ENCODE measurements around the gene ZNF462.

ZNF462 gene

GRCh38 chr9:106974341-106974740 lies 111.4 kb downstream of the ZNF462 start:
- Histone ChIP-seq H3K4me2 (ENCODE audit: insufficient read depth, low read length, poor library complexity, severe bottlenecking) (no peak overlapping the region), H3K27ac (replicated peaks; ENCODE audit: low read length) (no peak overlapping the region), H2BK5ac (ENCODE audit: low read length) (no peak overlapping the region), H3K23ac (ENCODE audit: low read depth, low read length, poor library complexity) (no peak overlapping the region), H3K4me1 (ENCODE audit: control insufficient read depth in 2 of 2, insufficient read depth in 1 of 2, low read depth in 1 of 2, low read length in 2 of 2) (peaks cover 6 to 18% of the 10 kb centered on the region in 2 donors), H3K4ac (ENCODE audit: low read length) (no peak overlapping the region), H2AK5ac (ENCODE audit: low read depth, low read length) (no peak overlapping the region), H2AFZ (ENCODE audit: low read length) (no peak overlapping the region), H3K18ac (ENCODE audit: low read length) (no peak overlapping the region), H2BK120ac (ENCODE audit: low read depth, low read length) (no peak overlapping the region), H2BK15ac (ENCODE audit: low read length) (no peak overlapping the region), H3K14ac (ENCODE audit: low read length) (no peak overlapping the region), H4K8ac (ENCODE audit: low read depth, low read length) (no peak overlapping the region), H3K79me1 (ENCODE audit: low read depth, low read length) (no peaks in the 10 kb centered on the region), H3K4me3 (ENCODE audit: low read length in 2 of 2) (no peak overlapping the region), H3K36me3 (replicated peaks in 1 of 2; ENCODE audit: control insufficient read depth in 2 of 2, insufficient read depth in 2 of 2, low read length in 2 of 2) (peaks cover 46 to 87% of the 10 kb centered on the region in 2 donors), H2BK12ac (ENCODE audit: low read length) (no peak overlapping the region), H3K9me3 (replicated peaks in 1 of 2; ENCODE audit: control insufficient read depth in 2 of 2, insufficient read depth in 1 of 2, low read depth in 1 of 2, low read length in 2 of 2) (peaks cover 0 to 3% of the 10 kb centered on the region in 2 donors), H4K91ac (ENCODE audit: low read depth, low read length, poor library complexity) (no peak overlapping the region), H3K27me3 (ENCODE audit: control insufficient read depth in 3 of 3, insufficient read depth in 3 of 3, low read depth in 1 of 3, low read length in 3 of 3) (no peaks in the 10 kb centered on the region), H3K9ac (ENCODE audit: low read depth, low read length, poor library complexity) (no peak overlapping the region)
- no peak for DNase-seq (ENCODE audit: low spot score)
- WGBS, 2 donors (ENCODE audit: extremely low coverage in 2 of 2, insufficient read length in 2 of 2, insufficient replicate concordance in 1 of 2) = no CpG with 5 or more reads among the region's 2 CpGs

- Histone ChIP-seq H3K4me3 (ENCODE audit: low read length in 2 of 2) (no peak overlapping the region), H3K27ac (replicated peaks; ENCODE audit: low read length) (no peak overlapping the region), H2AFZ (ENCODE audit: low read length) (no peak overlapping the region), H3K4me2 (ENCODE audit: insufficient read depth, low read length, poor library complexity, severe bottlenecking) (no peak overlapping the region), H4K91ac (ENCODE audit: low read depth, low read length, poor library complexity) (no peak overlapping the region), H2BK120ac (ENCODE audit: low read depth, low read length) (no peak overlapping the region), H3K9ac (ENCODE audit: low read depth, low read length, poor library complexity) (no peak overlapping the region), H3K4ac (ENCODE audit: low read length) (no peak overlapping the region), H3K9me3 (replicated peaks in 1 of 2; ENCODE audit: control insufficient read depth in 2 of 2, insufficient read depth in 1 of 2, low read depth in 1 of 2, low read length in 2 of 2) (peaks cover 0 to 3% of the 10 kb centered on the region in 2 donors), H3K27me3 (ENCODE audit: control insufficient read depth in 3 of 3, insufficient read depth in 3 of 3, low read depth in 1 of 3, low read length in 3 of 3) (no peaks in the 10 kb centered on the region), H4K8ac (ENCODE audit: low read depth, low read length) (no peak overlapping the region), H3K36me3 (replicated peaks in 1 of 2; ENCODE audit: control insufficient read depth in 2 of 2, insufficient read depth in 2 of 2, low read length in 2 of 2) (peaks cover 52 to 100% of the 10 kb centered on the region in 2 donors), H2BK12ac (ENCODE audit: low read length) (no peak overlapping the region), H3K23ac (ENCODE audit: low read depth, low read length, poor library complexity) (no peak overlapping the region), H3K18ac (ENCODE audit: low read length) (no peak overlapping the region), H3K14ac (ENCODE audit: low read length) (no peak overlapping the region), H3K79me1 (ENCODE audit: low read depth, low read length) (no peaks in the 10 kb centered on the region), H2AK5ac (ENCODE audit: low read depth, low read length) (no peak overlapping the region), H3K4me1 (ENCODE audit: control insufficient read depth in 2 of 2, insufficient read depth in 1 of 2, low read depth in 1 of 2, low read length in 2 of 2) (no peaks in the 10 kb centered on the region), H2BK15ac (ENCODE audit: low read length) (no peak overlapping the region), H2BK5ac (ENCODE audit: low read length) (no peak overlapping the region)
- no peak for DNase-seq (ENCODE audit: low spot score)
- no CpG with 5 or more reads among the region's 5 CpGs for WGBS, 2 donors (ENCODE audit: extremely low coverage in 2 of 2, insufficient read length in 2 of 2, insufficient replicate concordance in 1 of 2)
These were observed 113.8 kb downstream of the ZNF462 start for GRCh38 chr9:106976772-106977171.

GRCh38 chr9:106980551-106981101 lies 117.7 kb downstream of the ZNF462 start:
- H2AK5ac ChIP-seq (ENCODE audit: low read depth, low read length) = no peak overlapping the region
- no peaks in the 10 kb centered on the region for H3K79me1 ChIP-seq (ENCODE audit: low read depth, low read length)
- DNase-seq (ENCODE audit: low spot score) = no peak
- WGBS, 2 donors (ENCODE audit: extremely low coverage in 2 of 2, insufficient read length in 2 of 2, insufficient replicate concordance in 1 of 2) = no CpG with 5 or more reads among the region's 2 CpGs
- H3K4me2 ChIP-seq (ENCODE audit: insufficient read depth, low read length, poor library complexity, severe bottlenecking) = no peak overlapping the region
- H2BK5ac ChIP-seq (ENCODE audit: low read length) = no peak overlapping the region
- peaks cover 0 to 3% of the 10 kb centered on the region in 2 donors for H3K4me1 ChIP-seq (ENCODE audit: control insufficient read depth in 2 of 2, insufficient read depth in 1 of 2, low read depth in 1 of 2, low read length in 2 of 2)
- no peak overlapping the region for H4K8ac ChIP-seq (ENCODE audit: low read depth, low read length)
- no peak overlapping the region for H3K9ac ChIP-seq (ENCODE audit: low read depth, low read length, poor library complexity)
- no peak overlapping the region for H4K91ac ChIP-seq (ENCODE audit: low read depth, low read length, poor library complexity)
- H3K18ac ChIP-seq (ENCODE audit: low read length) = no peak overlapping the region
- no peak overlapping the region for H3K27ac ChIP-seq (replicated peaks; ENCODE audit: low read length)
- H2AFZ ChIP-seq (ENCODE audit: low read length) = no peak overlapping the region
- no peak overlapping the region for H3K4ac ChIP-seq (ENCODE audit: low read length)
- no peak overlapping the region for H2BK12ac ChIP-seq (ENCODE audit: low read length)
- H3K14ac ChIP-seq (ENCODE audit: low read length) = no peak overlapping the region
- H3K23ac ChIP-seq (ENCODE audit: low read depth, low read length, poor library complexity) = no peak overlapping the region
- no peaks in the 10 kb centered on the region for H3K27me3 ChIP-seq (ENCODE audit: control insufficient read depth in 3 of 3, insufficient read depth in 3 of 3, low read depth in 1 of 3, low read length in 3 of 3)
- H3K36me3 ChIP-seq (replicated peaks in 1 of 2; ENCODE audit: control insufficient read depth in 2 of 2, insufficient read depth in 2 of 2, low read length in 2 of 2) = peaks cover 39 to 100% of the 10 kb centered on the region in 2 donors
- no peak overlapping the region for H2BK15ac ChIP-seq (ENCODE audit: low read length)
- H2BK120ac ChIP-seq (ENCODE audit: low read depth, low read length) = no peak overlapping the region
- H3K9me3 ChIP-seq (replicated peaks in 1 of 2; ENCODE audit: control insufficient read depth in 2 of 2, insufficient read depth in 1 of 2, low read depth in 1 of 2, low read length in 2 of 2) = peaks cover 0 to 4% of the 10 kb centered on the region in 2 donors
- H3K4me3 ChIP-seq (ENCODE audit: low read length in 2 of 2) = no peak overlapping the region

- Histone ChIP-seq H3K4me2 (ENCODE audit: insufficient read depth, low read length, poor library complexity, severe bottlenecking) (no peak overlapping the region), H4K8ac (ENCODE audit: low read depth, low read length) (no peak overlapping the region), H2BK5ac (ENCODE audit: low read length) (no peak overlapping the region), H3K4me3 (ENCODE audit: low read length in 2 of 2) (no peak overlapping the region), H3K9ac (ENCODE audit: low read depth, low read length, poor library complexity) (no peak overlapping the region), H2AFZ (ENCODE audit: low read length) (no peak overlapping the region), H3K9me3 (replicated peaks in 1 of 2; ENCODE audit: control insufficient read depth in 2 of 2, insufficient read depth in 1 of 2, low read depth in 1 of 2, low read length in 2 of 2) (peaks cover 0 to 4% of the 10 kb centered on the region in 2 donors), H3K36me3 (replicated peaks in 1 of 2; ENCODE audit: control insufficient read depth in 2 of 2, insufficient read depth in 2 of 2, low read length in 2 of 2) (peaks cover 36 to 100% of the 10 kb centered on the region in 2 donors), H3K4ac (ENCODE audit: low read length) (no peak overlapping the region), H4K91ac (ENCODE audit: low read depth, low read length, poor library complexity) (no peak overlapping the region), H2BK12ac (ENCODE audit: low read length) (no peak overlapping the region), H3K23ac (ENCODE audit: low read depth, low read length, poor library complexity) (no peak overlapping the region), H2BK120ac (ENCODE audit: low read depth, low read length) (no peak overlapping the region), H3K27me3 (ENCODE audit: control insufficient read depth in 3 of 3, insufficient read depth in 3 of 3, low read depth in 1 of 3, low read length in 3 of 3) (no peaks in the 10 kb centered on the region), H3K27ac (replicated peaks; ENCODE audit: low read length) (no peak overlapping the region), H2AK5ac (ENCODE audit: low read depth, low read length) (no peak overlapping the region), H3K4me1 (ENCODE audit: control insufficient read depth in 2 of 2, insufficient read depth in 1 of 2, low read depth in 1 of 2, low read length in 2 of 2) (peaks cover 0 to 3% of the 10 kb centered on the region in 2 donors), H3K18ac (ENCODE audit: low read length) (no peak overlapping the region), H3K14ac (ENCODE audit: low read length) (no peak overlapping the region), H2BK15ac (ENCODE audit: low read length) (no peak overlapping the region), H3K79me1 (ENCODE audit: low read depth, low read length) (no peaks in the 10 kb centered on the region)
- DNase-seq (ENCODE audit: low spot score) = no peak
- WGBS, 2 donors (ENCODE audit: extremely low coverage in 2 of 2, insufficient read length in 2 of 2, insufficient replicate concordance in 1 of 2) = no CpG with 5 or more reads among the region's 10 CpGs
These were observed 118.7 kb downstream of the ZNF462 start for GRCh38 chr9:106981396-106982287.

Data from neuronal stem cell (in vitro differentiated cells).